Liver (tissue), 9 donors: ENCODE data around the gene SORCS2. TPM values are rescaled to one million over a fixed set of nuclear protein-coding genes. Genes with fewer than 3 reads are reported as not detected.

Experiments used
- DNase-seq: peaks from one replicate; pipeline ENCODE4 v3.0.0-alpha.2; 2017; ENCODE audit warnings: low spot score
- H3K27ac ChIP-seq, 2 donors: one replicate each; pipeline ENCODE4 v1.7.0; 2013; ENCODE audit warnings: inconsistent platforms in 2 of 2, low read length in 2 of 2, control low read depth in 1 of 2, low read depth in 1 of 2, mild to moderate bottlenecking in 1 of 2
- H3K27me3 ChIP-seq, 4 donors: one replicate each; pipeline versions ENCODE4 v1.6.1 to v1.7.0; 2013; ENCODE audit warnings: low read length in 3 of 4, inconsistent platforms in 1 of 4, mild to moderate bottlenecking in 1 of 4, moderate library complexity in 1 of 4; ENCODE audit not compliant: control insufficient read depth in 4 of 4, insufficient read depth in 4 of 4
- H3K36me3 ChIP-seq, 4 donors: one replicate each; pipeline versions ENCODE4 v1.6.1 to v1.7.0; 2013; ENCODE audit warnings: low read length in 3 of 4, mild to moderate bottlenecking in 3 of 4, low read depth in 1 of 4, moderate library complexity in 1 of 4; ENCODE audit not compliant: control insufficient read depth in 4 of 4, insufficient read depth in 3 of 4
- H3K4me1 ChIP-seq, 4 donors: one replicate each; pipeline versions ENCODE4 v1.6.1 to v1.7.0; 2013; ENCODE audit warnings: low read length in 3 of 4, mild to moderate bottlenecking in 3 of 4, moderate library complexity in 1 of 4; ENCODE audit not compliant: control insufficient read depth in 4 of 4, insufficient read depth in 4 of 4
- H3K4me3 ChIP-seq, 3 donors: one replicate each; pipeline versions ENCODE4 v1.6.1 to v1.7.0; 2013; ENCODE audit warnings: low read length in 3 of 3, control low read depth in 1 of 3, low read depth in 1 of 3, mild to moderate bottlenecking in 1 of 3
- H3K9ac ChIP-seq, 2 donors: one replicate each; pipeline ENCODE4 v1.7.0; 2013; ENCODE audit warnings: low read length in 2 of 2, mild to moderate bottlenecking in 2 of 2, moderate library complexity in 2 of 2, control low read depth in 1 of 2, low read depth in 1 of 2
- H3K9me3 ChIP-seq, 4 donors: one replicate each; pipeline versions ENCODE4 v1.6.1 to v1.7.0; 2013; ENCODE audit warnings: low read length in 3 of 4; ENCODE audit not compliant: control insufficient read depth in 4 of 4
- ATF3 ChIP-seq: IDR thresholded peaks from 2 replicates; pipeline ENCODE4 v1.6.1; 2016; ENCODE audit warnings: antibody characterized with exemption
- CTCF ChIP-seq: fragments of 150-350 bp; IDR thresholded peaks from 2 replicates; pipeline ENCODE4 v1.5.1; 2017; ENCODE audit warnings: improper control_type of control experiment, low read depth, low read length; ENCODE audit not compliant: missing input control
- EGR1 ChIP-seq, 2 donors: IDR thresholded peaks; 2 replicates each; pipeline ENCODE4 v1.6.1; 2016 to 2018; ENCODE audit warnings: antibody characterized with exemption in 2 of 2, low read depth in 2 of 2
- FOXA1 ChIP-seq: IDR thresholded peaks from 2 replicates; pipeline ENCODE4 v1.6.1; 2016; ENCODE audit warnings: antibody characterized with exemption
- GABPA ChIP-seq, 2 donors: IDR thresholded peaks in 1 of 2; conservative IDR thresholded peaks in 1 of 2; 2 replicates each; pipeline ENCODE4 v1.6.1; 2016; ENCODE audit warnings: antibody characterized with exemption in 2 of 2, mild to moderate bottlenecking in 1 of 2, moderate library complexity in 1 of 2
- HNF4A ChIP-seq, 2 donors: conservative IDR thresholded peaks; 2 replicates each; pipeline ENCODE4 v1.6.1; 2016; ENCODE audit warnings: antibody characterized with exemption in 2 of 2, mild to moderate bottlenecking in 2 of 2
- HNF4G ChIP-seq: IDR thresholded peaks from 2 replicates; pipeline ENCODE4 v1.6.1; 2016; ENCODE audit warnings: antibody characterized with exemption
- JUND ChIP-seq, 2 donors: IDR thresholded peaks; 2 replicates each; pipeline ENCODE4 v1.6.1; 2016; ENCODE audit warnings: antibody characterized with exemption in 2 of 2
- MAX ChIP-seq: IDR thresholded peaks from 2 replicates; pipeline ENCODE4 v1.6.1; 2016; ENCODE audit warnings: antibody characterized with exemption
- NR2F2 ChIP-seq: IDR thresholded peaks from 2 replicates; pipeline ENCODE4 v1.6.1; 2016; ENCODE audit warnings: antibody characterized with exemption
- RAD21 ChIP-seq, 2 donors: IDR thresholded peaks; 2 replicates each; pipeline ENCODE4 v1.6.1; 2016; ENCODE audit warnings: antibody characterized with exemption in 2 of 2, mild to moderate bottlenecking in 2 of 2
- RXRA ChIP-seq, 2 donors: IDR thresholded peaks; 2 replicates each; pipeline ENCODE4 v1.6.1; 2017 to 2018; ENCODE audit warnings: antibody characterized with exemption in 2 of 2, mild to moderate bottlenecking in 1 of 2
- SP1 ChIP-seq: IDR thresholded peaks from 2 replicates; pipeline ENCODE4 v1.6.1; 2018; ENCODE audit warnings: antibody characterized with exemption, mild to moderate bottlenecking
- TAF1 ChIP-seq: conservative IDR thresholded peaks from 2 replicates; pipeline ENCODE4 v1.6.1; 2016; ENCODE audit warnings: antibody characterized with exemption, mild to moderate bottlenecking
- ZBTB33 ChIP-seq: IDR thresholded peaks from 2 replicates; pipeline ENCODE4 v1.6.1; 2016; ENCODE audit warnings: antibody characterized with exemption
- WGBS: extraction: QIAGEN DNeasy Blood & Tissue Kit; methylation state at CpG from one replicate; pipeline ENCODE4 v1.1.7; 2013; 5-methylcytosine and 5-hydroxymethylcytosine counted together
- polyA plus RNA-seq, 2 donors: library from polyadenylated mRNA; stranded (reverse) in 1 of 2; unstranded in 1 of 2; fragments of 200-250 nt in 1 of 2; fragments of >200 nt in 1 of 2; fragmentation: Nextera tagmentation in 1 of 2; extraction: Ambion mirVana in 1 of 2; gene quantifications; one replicate each; pipeline versions ENCODE4 v1.2.1 to v1.2.3, GENCODE V29; 2013 to 2015
- total RNA-seq, 2 donors: library from RNA; depleted of rRNA; stranded (reverse); fragments of >200 nt; gene quantifications; one replicate each; pipeline ENCODE4 v1.2.3, GENCODE V29; 2014
- donor health status: healthy.
- donor health status: healthy.
- donor health status: healthy.
- donor health status: healthy.
- donor health status: healthy.

Gene SORCS2
- total and polyA plus RNA-seq, 4 donors, result 0.10 to 1.4 (median 0.92) TPM

GRCh38 chr4:7762376-7763030 is 570.2 kb downstream of the SORCS2 start (continued):
- TF ChIP-seq RAD21 (IDR thresholded peaks at IDR 0.05), result no peak

- no peak overlapping the region for H3K4me3 ChIP-seq
- H3K27me3 ChIP-seq, result no peaks in the 10 kb centered on the region
- no peaks in the 10 kb centered on the region for H3K36me3 ChIP-seq
- WGBS, result 89% methylated on average over 16 of the region's 16 CpGs
- H3K9me3 ChIP-seq, result no peaks in the 10 kb centered on the region
- no peak overlapping the region for H3K27ac ChIP-seq
- DNase-seq, result no peak
- TF ChIP-seq FOXA1, result no peak
- no peak for TF ChIP-seq NR2F2
- TF ChIP-seq RXRA (IDR thresholded peaks at IDR 0.05), result no peak
- no peak for TF ChIP-seq ZBTB33
- TF ChIP-seq HNF4G, result no peak
- TF ChIP-seq SP1, result no peak
- TF ChIP-seq CTCF, result no peak
- no peak for TF ChIP-seq HNF4A (conservative IDR thresholded peaks at IDR 0.05)
- no peak for TF ChIP-seq TAF1
- no peak for TF ChIP-seq GABPA (IDR thresholded peaks at IDR 0.05 in 1 of 2, conservative IDR thresholded peaks at IDR 0.05 in 1 of 2)
- no peaks in the 10 kb centered on the region for H3K4me1 ChIP-seq
- H3K9ac ChIP-seq, result no peak overlapping the region
These were observed 570.8 kb downstream of the SORCS2 start for GRCh38 chr4:7763106-7763505.

- no peaks in the 10 kb centered on the region for H3K9me3 ChIP-seq
- H3K27me3 ChIP-seq, result no peaks in the 10 kb centered on the region
- no peak for TF ChIP-seq FOXA1
- TF ChIP-seq ATF3, result no peak
- TF ChIP-seq HNF4G, result no peak
- no peak for TF ChIP-seq JUND (IDR thresholded peaks at IDR 0.05)
- TF ChIP-seq SP1, result no peak
- TF ChIP-seq MAX, result no peak
- no peak for TF ChIP-seq GABPA (IDR thresholded peaks at IDR 0.05 in 1 of 2, conservative IDR thresholded peaks at IDR 0.05 in 1 of 2)
- no peak for TF ChIP-seq NR2F2
- no peak for TF ChIP-seq EGR1 (IDR thresholded peaks at IDR 0.05; ENCODE audit: low read depth in 2 of 2)
- TF ChIP-seq CTCF, result no peak
- no peak for TF ChIP-seq RXRA (IDR thresholded peaks at IDR 0.05)
- no peak for TF ChIP-seq RAD21 (IDR thresholded peaks at IDR 0.05)
- no peak for TF ChIP-seq ZBTB33
- no peaks in the 10 kb centered on the region for H3K4me1 ChIP-seq
- no peaks in the 10 kb centered on the region for H3K36me3 ChIP-seq
- DNase-seq, result no peak
- no peak overlapping the region for H3K27ac ChIP-seq
- WGBS, result 88% methylated on average over 10 of the region's 10 CpGs
- H3K4me3 ChIP-seq, result no peak overlapping the region
- no peak overlapping the region for H3K9ac ChIP-seq
These were observed 571.5 kb downstream of the SORCS2 start for GRCh38 chr4:7763788-7764187.
